Kidney (tissue), 14 donors: ENCODE data around the gene TBC1D10A. TPM values are rescaled to one million over a fixed set of nuclear protein-coding genes. Genes with fewer than 3 reads are reported as not detected.

ENCODE experiments used
- DNase-seq, 5 donors: peaks; one replicate each; pipeline ENCODE4 v3.0.0-alpha.2; 2013 to 2020
- FAIRE-seq: peaks from 2 replicates; lab custom pipeline; 2012; peaks lifted over from hg19 to GRCh38; lab: Jason Lieb, UNC
- H3K27ac ChIP-seq, 2 donors: one replicate each; pipeline ENCODE4 v1.7.0; 2013; ENCODE audit warnings: low read depth in 2 of 2, low read length in 2 of 2, inconsistent platforms in 1 of 2
- H3K27me3 ChIP-seq: one replicate; pipeline ENCODE4 v1.7.1; 2013; ENCODE audit warnings: low read length, inconsistent platforms; ENCODE audit not compliant: control insufficient read depth, insufficient read depth
- H3K36me3 ChIP-seq, 3 donors: one replicate each; pipeline versions ENCODE4 v1.7.0 to v1.7.1; 2013; ENCODE audit warnings: low read length in 3 of 3, control low read depth in 1 of 3, inconsistent platforms in 1 of 3; ENCODE audit not compliant: insufficient read depth in 3 of 3, control insufficient read depth in 2 of 3
- H3K4me1 ChIP-seq, 3 donors: one replicate each; pipeline versions ENCODE4 v1.7.0 to v1.7.1; 2013; ENCODE audit warnings: low read length in 3 of 3, inconsistent platforms in 1 of 3, low read depth in 1 of 3; ENCODE audit not compliant: control insufficient read depth in 2 of 3, insufficient read depth in 2 of 3
- H3K4me3 ChIP-seq, 3 donors: one replicate each; pipeline versions ENCODE4 v1.7.0 to v1.8.1; 2013; ENCODE audit warnings: low read length in 3 of 3, control low read depth in 1 of 3, inconsistent platforms in 1 of 3
- H3K9ac ChIP-seq, 3 donors: one replicate each; pipeline versions ENCODE4 v1.7.0 to v1.7.1; 2013; ENCODE audit warnings: low read length in 3 of 3, control low read depth in 1 of 3, inconsistent platforms in 1 of 3
- H3K9me3 ChIP-seq, 3 donors: one replicate each; pipeline versions ENCODE4 v1.7.0 to v1.7.1; 2013; ENCODE audit warnings: low read length in 3 of 3, control low read depth in 1 of 3, inconsistent platforms in 1 of 3; ENCODE audit not compliant: control insufficient read depth in 2 of 3, insufficient read depth in 1 of 3
- intact Hi-C: fragments of 100-400 bp; cut with DNase I; formaldehyde crosslinking; loops from one replicate; pipeline ENCODE4 v1.11.1; 2022
- polyA plus RNA-seq: library from polyadenylated mRNA; stranded (reverse); fragments of 350-450 nt; fragmentation: Illumina TruSeq; extraction: RNeasy Lipid Tissue Mini Kit (QIAGEN cat#74804); gene quantifications from one replicate; pipeline ENCODE4 v1.2.3, GENCODE V29; 2014; ENCODE audit warnings: low read depth, low replicate concordance; ENCODE audit not compliant: insufficient read depth
- total RNA-seq: library from RNA; stranded (reverse); fragmentation: NEBNext Ultra II Directional; extraction: Animal tissue kit (Norgen Biotek cat#: 25700); gene quantifications from one replicate; pipeline ENCODE4 v1.2.1, GENCODE V29; 2021
- TF ChIP-seq, protein P1 (sequence below): IDR thresholded peaks from 3 replicates; pipeline ENCODE4 v1.5.1; 2012; ENCODE audit warnings: mild to moderate bottlenecking, moderate library complexity, borderline replicate concordance; ENCODE audit not compliant: insufficient read depth; ENCODE audit errors: extremely low read depth
- donor health status: control.
- donor health status: control.
- donor health status: control.
- donor health status: control.
- donor health status: control.
- donor health status: DM: yes; HTN: yes; CAD: no.
- donor health status: Normal renal cell carcinoma (clear cell type).

TBC1D10A gene
- total and polyA plus RNA-seq, 2 donors from 2014 or later: 31.0 to 34.5 TPM

DNA sequence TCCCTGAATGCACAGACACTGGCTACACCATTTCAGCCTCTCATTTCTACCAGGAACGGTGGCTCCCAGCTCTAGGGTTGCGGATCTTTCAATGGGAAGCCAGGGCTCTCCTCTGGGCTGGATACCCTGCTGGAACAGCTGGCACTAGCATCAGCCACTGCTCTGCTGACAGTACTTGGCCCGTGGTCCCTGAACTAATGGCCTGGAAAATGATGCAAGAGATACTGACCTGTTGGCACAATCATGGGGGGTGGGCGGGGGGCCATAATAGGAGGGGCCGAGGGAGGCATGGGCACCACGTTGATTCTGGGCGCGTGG is 10.7 kb upstream of the TBC1D10A start:
- DNase-seq (no peak), FAIRE-seq (no peak)
- peaks cover 16 to 90% (median 85%) of the 10 kb centered on the region in 3 donors for H3K36me3 ChIP-seq
- no peaks in the 10 kb centered on the region for H3K27me3 ChIP-seq
- H3K9ac ChIP-seq: no peak overlapping the region
- no peaks in the 10 kb centered on the region for H3K9me3 ChIP-seq
- TF ChIP-seq, protein P1, sequence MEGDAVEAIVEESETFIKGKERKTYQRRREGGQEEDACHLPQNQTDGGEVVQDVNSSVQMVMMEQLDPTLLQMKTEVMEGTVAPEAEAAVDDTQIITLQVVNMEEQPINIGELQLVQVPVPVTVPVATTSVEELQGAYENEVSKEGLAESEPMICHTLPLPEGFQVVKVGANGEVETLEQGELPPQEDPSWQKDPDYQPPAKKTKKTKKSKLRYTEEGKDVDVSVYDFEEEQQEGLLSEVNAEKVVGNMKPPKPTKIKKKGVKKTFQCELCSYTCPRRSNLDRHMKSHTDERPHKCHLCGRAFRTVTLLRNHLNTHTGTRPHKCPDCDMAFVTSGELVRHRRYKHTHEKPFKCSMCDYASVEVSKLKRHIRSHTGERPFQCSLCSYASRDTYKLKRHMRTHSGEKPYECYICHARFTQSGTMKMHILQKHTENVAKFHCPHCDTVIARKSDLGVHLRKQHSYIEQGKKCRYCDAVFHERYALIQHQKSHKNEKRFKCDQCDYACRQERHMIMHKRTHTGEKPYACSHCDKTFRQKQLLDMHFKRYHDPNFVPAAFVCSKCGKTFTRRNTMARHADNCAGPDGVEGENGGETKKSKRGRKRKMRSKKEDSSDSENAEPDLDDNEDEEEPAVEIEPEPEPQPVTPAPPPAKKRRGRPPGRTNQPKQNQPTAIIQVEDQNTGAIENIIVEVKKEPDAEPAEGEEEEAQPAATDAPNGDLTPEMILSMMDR: no peak
- no peaks in the 10 kb centered on the region for H3K4me1 ChIP-seq
- intact Hi-C loops: no loop called here
- no peak overlapping the region for H3K4me3 ChIP-seq
- no peak overlapping the region for H3K27ac ChIP-seq

DNA sequence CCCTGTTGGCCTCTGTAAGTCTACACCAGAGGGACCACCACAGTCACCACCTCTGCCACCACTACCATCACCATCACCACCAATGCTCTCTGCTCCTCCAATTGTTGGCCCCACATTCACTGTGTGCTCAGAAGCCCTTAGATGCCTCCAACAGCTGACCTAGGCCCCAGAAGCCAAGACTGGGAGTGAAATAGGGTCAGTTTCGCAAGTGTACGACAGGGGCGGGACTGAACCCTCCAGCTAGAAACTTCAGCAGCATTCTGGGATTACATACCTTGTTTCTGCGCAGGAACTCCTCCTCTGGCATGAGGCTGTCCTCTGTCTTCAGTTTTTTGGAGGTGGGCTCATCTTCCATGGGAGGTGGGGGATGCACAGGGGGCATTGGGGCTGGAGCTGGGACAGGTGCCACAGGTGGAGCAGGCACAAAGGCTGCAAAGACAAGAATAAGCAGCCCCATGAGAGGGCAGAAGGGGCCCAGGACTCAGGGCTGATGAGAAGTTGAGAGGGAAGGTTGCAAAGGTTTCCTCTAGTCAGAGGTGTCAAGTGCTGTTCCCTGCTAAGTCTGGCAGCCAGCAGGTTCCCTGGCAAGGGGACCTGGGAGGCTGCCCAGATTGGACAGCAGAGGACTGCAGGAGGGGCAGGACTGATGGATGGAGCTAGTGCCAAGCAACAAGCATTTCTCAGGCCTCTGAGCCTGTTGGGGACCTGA is 10.2 kb upstream of the TBC1D10A start:
- Histone ChIP-seq H3K27me3 (no peaks in the 10 kb centered on the region), H3K4me3 (no peak overlapping the region), H3K9me3 (no peaks in the 10 kb centered on the region), H3K27ac (no peak overlapping the region), H3K9ac (no peak overlapping the region), H3K36me3 (peaks cover 13 to 86% (median 80%) of the 10 kb centered on the region in 3 donors), H3K4me1 (no peaks in the 10 kb centered on the region)
- DNase-seq: no peak
- intact Hi-C loops: no loop called here
- TF ChIP-seq, protein P1: no peak
- no peak for FAIRE-seq

DNA sequence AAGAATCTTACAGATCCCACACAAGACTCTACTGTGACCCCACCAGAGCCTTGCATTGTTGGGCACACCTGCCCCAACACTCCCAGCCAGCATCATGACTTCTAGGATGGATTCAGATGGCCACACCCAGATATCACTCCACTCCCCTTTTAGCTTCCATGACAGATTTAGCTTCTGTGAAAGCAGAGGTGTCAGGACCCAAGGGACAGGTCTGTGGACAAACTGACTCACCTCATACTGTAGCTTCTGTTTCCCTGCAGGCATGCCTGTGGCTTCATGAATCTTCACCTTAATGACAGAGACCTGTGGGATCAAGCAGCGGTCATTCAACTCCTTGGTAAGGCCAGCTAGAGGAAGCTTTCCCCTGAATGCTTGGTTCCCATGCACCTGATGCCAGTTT is 8.5 kb upstream of the TBC1D10A start:
- H3K27ac ChIP-seq: no peak overlapping the region
- H3K9ac ChIP-seq: no peak overlapping the region
- peaks cover 12 to 77% (median 68%) of the 10 kb centered on the region in 3 donors for H3K36me3 ChIP-seq
- FAIRE-seq (no peak), DNase-seq (no peak)
- TF ChIP-seq, protein P1: no peak
- intact Hi-C loops: no loop called here
- H3K4me3 ChIP-seq: no peak overlapping the region
- no peaks in the 10 kb centered on the region for H3K27me3 ChIP-seq
- H3K9me3 ChIP-seq: no peaks in the 10 kb centered on the region
- no peaks in the 10 kb centered on the region for H3K4me1 ChIP-seq
